ENCODE data around the gene WSCD1.
A peak's percentile ranks its signal among the peaks of the same experiment; 100 is the strongest.

Gene WSCD1

DNA sequence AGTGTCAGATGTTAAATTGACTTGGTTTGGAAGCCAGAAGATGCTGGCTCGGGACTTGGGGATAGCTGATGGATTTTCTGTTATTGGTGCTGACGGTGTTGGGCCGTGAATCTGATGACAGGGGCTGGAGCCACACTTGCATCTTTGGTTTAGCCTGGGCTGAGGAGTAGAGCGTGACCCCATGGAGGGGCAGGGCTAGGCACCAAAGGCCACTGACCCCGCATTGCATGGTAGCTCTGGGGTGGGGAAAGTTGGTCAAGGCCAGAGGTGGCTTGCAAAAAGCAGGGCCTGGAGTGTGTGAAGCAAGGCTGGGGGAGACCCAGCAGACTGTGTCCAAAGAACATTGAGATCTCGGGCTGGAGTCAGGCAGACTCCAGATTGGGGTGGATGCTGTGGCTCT is 25.3 kb downstream of the WSCD1 start:
- TF ChIP-seq, protein P1, sequence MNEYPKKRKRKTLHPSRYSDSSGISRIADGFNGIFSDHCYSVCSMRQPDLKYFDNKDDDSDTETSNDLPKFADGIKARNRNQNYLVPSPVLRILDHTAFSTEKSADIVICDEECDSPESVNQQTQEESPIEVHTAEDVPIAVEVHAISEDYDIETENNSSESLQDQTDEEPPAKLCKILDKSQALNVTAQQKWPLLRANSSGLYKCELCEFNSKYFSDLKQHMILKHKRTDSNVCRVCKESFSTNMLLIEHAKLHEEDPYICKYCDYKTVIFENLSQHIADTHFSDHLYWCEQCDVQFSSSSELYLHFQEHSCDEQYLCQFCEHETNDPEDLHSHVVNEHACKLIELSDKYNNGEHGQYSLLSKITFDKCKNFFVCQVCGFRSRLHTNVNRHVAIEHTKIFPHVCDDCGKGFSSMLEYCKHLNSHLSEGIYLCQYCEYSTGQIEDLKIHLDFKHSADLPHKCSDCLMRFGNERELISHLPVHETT (tag by site-specific recombination; IDR thresholded peaks at IDR 0.05): no peak
- TF ChIP-seq ZNF221 (tag by site-specific recombination; IDR thresholded peaks at IDR 0.05; ENCODE audit: borderline replicate concordance) (no peak), ZNF48 (tag by site-specific recombination; IDR thresholded peaks at IDR 0.05) (no peak), ZNF610 (tag by site-specific recombination; IDR thresholded peaks at IDR 0.05; ENCODE audit: borderline replicate concordance) (no peak), ZNF140 (tag by site-specific recombination; IDR thresholded peaks at IDR 0.05) (no peak), ZSCAN23 (tag by site-specific recombination; IDR thresholded peaks at IDR 0.05) (no peak), ZNF155 (tag by site-specific recombination; IDR thresholded peaks at IDR 0.05) (no peak), ZNF777 (tag by site-specific recombination; IDR thresholded peaks at IDR 0.05; ENCODE audit: borderline replicate concordance) (no peak), MYNN (tag by site-specific recombination; IDR thresholded peaks at IDR 0.05; ENCODE audit: borderline replicate concordance) (no peak), ZNF621 (tag by site-specific recombination; IDR thresholded peaks at IDR 0.05) (no peak), ZNF530 (tag by site-specific recombination; IDR thresholded peaks at IDR 0.05; ENCODE audit: low read depth) (no peak)
- TF ChIP-seq, protein P2, sequence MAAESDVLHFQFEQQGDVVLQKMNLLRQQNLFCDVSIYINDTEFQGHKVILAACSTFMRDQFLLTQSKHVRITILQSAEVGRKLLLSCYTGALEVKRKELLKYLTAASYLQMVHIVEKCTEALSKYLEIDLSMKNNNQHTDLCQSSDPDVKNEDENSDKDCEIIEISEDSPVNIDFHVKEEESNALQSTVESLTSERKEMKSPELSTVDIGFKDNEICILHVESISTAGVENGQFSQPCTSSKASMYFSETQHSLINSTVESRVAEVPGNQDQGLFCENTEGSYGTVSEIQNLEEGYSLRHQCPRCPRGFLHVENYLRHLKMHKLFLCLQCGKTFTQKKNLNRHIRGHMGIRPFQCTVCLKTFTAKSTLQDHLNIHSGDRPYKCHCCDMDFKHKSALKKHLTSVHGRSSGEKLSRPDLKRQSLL (tag by site-specific recombination; IDR thresholded peaks at IDR 0.05): no peak
- TF ChIP-seq, protein P3, sequence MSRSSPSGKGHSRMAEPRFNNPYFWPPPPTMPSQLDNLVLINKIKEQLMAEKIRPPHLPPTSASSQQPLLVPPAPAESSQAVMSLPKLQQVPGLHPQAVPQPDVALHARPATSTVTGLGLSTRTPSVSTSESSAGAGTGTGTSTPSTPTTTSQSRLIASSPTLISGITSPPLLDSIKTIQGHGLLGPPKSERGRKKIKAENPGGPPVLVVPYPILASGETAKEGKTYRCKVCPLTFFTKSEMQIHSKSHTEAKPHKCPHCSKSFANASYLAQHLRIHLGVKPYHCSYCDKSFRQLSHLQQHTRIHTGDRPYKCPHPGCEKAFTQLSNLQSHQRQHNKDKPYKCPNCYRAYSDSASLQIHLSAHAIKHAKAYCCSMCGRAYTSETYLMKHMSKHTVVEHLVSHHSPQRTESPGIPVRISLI (tag by site-specific recombination; IDR thresholded peaks at IDR 0.05): no peak
- Histone ChIP-seq H3K4me3 (ENCODE audit: low read depth, low read length) (no peak overlapping the region), H3K9me3 (ENCODE audit: control insufficient read depth, insufficient read depth, low read depth, low read length) (no peaks in the 10 kb centered on the region), H3K27ac (ENCODE audit: extremely low read depth, low read depth, low read length) (no peak overlapping the region), H3K36me3 (ENCODE audit: control insufficient read depth in 2 of 2, insufficient read depth in 1 of 2, low read length in 2 of 2) (peaks cover 3 to 23% of the 10 kb centered on the region in 2 experiments; a peak in 2 of 3 replicates), H3K4me1 (ENCODE audit: control insufficient read depth, insufficient read depth, low read length) (no peaks in the 10 kb centered on the region)
- ChIA-PET POLR2A (no interaction called here), CTCF (no interaction called here)

DNA sequence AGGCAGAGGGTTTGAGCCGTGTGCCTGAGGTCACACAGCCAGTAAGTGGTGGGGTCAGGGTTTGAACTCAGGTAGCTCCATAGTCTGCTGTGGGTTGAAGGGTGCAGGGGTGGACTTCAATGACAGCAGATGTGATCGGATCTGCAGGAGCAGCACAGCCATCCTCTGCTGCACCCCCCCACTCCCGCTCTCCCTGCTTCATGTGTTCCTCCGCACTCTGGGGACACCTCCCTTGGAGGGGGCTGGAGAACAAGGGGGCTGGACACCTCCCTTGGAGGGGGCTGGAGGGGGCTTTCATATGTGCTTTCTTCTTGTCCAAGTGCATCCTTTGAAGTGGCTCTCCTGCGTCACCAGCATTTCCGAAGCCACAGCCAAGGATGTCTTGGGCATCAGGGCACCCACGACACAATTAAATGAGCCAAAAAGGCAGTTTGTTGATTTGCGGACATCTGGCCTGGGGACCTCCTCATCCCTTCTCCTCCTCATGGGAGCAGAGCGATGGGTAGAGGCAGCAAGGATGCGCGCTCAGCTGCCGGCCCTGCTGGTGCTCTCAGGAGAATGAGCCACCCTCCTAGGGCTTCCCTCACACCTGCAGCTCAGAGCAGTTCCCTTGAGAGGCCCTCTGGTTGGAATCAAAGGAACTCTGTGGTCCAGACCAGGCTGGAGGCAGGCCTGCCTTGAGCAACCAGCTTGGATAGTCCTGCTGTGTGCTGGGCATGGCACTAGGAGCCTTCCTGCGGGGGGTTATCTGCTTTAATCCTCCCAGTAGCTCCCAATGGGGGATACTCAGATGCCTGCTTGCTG is 26.2 kb downstream of the WSCD1 start:
- TF ChIP-seq ZNF501 (tag by site-specific recombination; IDR thresholded peaks at IDR 0.05) (no peak), GLIS2 (tag by site-specific recombination; IDR thresholded peaks at IDR 0.05) (no peak), ZIC2 (tag by site-specific recombination; IDR thresholded peaks at IDR 0.05) (peak; percentile 85)
- CTCF ChIA-PET: no interaction called here
- Histone ChIP-seq H3K9me3 (ENCODE audit: control insufficient read depth, insufficient read depth, low read depth, low read length) (no peaks in the 10 kb centered on the region), H3K27ac (ENCODE audit: extremely low read depth, low read depth, low read length) (no peak overlapping the region), H3K4me1 (ENCODE audit: control insufficient read depth, insufficient read depth, low read length) (no peaks in the 10 kb centered on the region), H3K36me3 (ENCODE audit: control insufficient read depth in 2 of 2, insufficient read depth in 1 of 2, low read length in 2 of 2) (peaks cover 3 to 23% of the 10 kb centered on the region in 2 experiments; a peak in 2 of 3 replicates), H3K4me3 (ENCODE audit: low read depth, low read length) (no peak overlapping the region)
- POLR2A ChIA-PET: no interaction called here

DNA sequence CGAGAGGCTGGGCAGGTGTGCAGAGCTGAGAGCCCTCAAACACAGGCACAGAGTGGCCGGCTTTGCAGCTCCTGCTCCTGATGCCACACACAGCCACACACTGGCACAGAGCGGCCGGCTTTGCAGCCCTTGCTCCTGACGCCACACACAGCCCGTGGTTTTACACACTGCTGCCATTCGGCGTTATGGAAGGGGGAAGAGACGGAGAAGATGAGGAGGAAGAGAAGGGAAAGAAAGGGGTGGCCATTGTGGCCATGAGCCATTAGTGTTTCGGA is 26.8 kb downstream of the WSCD1 start:
- Histone ChIP-seq H3K9me3 (ENCODE audit: control insufficient read depth, insufficient read depth, low read depth, low read length) (no peaks in the 10 kb centered on the region), H3K27ac (ENCODE audit: extremely low read depth, low read depth, low read length) (no peak overlapping the region), H3K4me3 (ENCODE audit: low read depth, low read length) (no peak overlapping the region), H3K4me1 (ENCODE audit: control insufficient read depth, insufficient read depth, low read length) (no peaks in the 10 kb centered on the region), H3K36me3 (ENCODE audit: control insufficient read depth in 2 of 2, insufficient read depth in 1 of 2, low read length in 2 of 2) (peaks cover 3 to 23% of the 10 kb centered on the region in 2 experiments; a peak in 2 of 3 replicates)
- ChIA-PET CTCF (no interaction called here), POLR2A (no interaction called here)
- TF ChIP-seq, protein P4, sequence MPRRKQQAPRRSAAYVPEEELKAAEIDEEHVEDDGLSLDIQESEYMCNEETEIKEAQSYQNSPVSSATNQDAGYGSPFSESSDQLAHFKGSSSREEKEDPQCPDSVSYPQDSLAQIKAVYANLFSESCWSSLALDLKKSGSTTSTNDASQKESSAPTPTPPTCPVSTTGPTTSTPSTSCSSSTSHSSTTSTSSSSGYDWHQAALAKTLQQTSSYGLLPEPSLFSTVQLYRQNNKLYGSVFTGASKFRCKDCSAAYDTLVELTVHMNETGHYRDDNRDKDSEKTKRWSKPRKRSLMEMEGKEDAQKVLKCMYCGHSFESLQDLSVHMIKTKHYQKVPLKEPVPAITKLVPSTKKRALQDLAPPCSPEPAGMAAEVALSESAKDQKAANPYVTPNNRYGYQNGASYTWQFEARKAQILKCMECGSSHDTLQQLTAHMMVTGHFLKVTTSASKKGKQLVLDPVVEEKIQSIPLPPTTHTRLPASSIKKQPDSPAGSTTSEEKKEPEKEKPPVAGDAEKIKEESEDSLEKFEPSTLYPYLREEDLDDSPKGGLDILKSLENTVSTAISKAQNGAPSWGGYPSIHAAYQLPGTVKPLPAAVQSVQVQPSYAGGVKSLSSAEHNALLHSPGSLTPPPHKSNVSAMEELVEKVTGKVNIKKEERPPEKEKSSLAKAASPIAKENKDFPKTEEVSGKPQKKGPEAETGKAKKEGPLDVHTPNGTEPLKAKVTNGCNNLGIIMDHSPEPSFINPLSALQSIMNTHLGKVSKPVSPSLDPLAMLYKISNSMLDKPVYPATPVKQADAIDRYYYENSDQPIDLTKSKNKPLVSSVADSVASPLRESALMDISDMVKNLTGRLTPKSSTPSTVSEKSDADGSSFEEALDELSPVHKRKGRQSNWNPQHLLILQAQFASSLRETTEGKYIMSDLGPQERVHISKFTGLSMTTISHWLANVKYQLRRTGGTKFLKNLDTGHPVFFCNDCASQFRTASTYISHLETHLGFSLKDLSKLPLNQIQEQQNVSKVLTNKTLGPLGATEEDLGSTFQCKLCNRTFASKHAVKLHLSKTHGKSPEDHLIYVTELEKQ (tag by site-specific recombination; IDR thresholded peaks at IDR 0.05; ENCODE audit: borderline replicate concordance): no peak
- TF ChIP-seq ZNF354C (tag by site-specific recombination; IDR thresholded peaks at IDR 0.05; ENCODE audit: borderline replicate concordance, low read depth): no peak
- TF ChIP-seq, protein P5, sequence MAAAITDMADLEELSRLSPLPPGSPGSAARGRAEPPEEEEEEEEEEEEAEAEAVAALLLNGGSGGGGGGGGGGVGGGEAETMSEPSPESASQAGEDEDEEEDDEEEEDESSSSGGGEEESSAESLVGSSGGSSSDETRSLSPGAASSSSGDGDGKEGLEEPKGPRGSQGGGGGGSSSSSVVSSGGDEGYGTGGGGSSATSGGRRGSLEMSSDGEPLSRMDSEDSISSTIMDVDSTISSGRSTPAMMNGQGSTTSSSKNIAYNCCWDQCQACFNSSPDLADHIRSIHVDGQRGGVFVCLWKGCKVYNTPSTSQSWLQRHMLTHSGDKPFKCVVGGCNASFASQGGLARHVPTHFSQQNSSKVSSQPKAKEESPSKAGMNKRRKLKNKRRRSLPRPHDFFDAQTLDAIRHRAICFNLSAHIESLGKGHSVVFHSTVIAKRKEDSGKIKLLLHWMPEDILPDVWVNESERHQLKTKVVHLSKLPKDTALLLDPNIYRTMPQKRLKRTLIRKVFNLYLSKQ (tag by site-specific recombination; IDR thresholded peaks at IDR 0.05; ENCODE audit: borderline replicate concordance): no peak
- TF ChIP-seq ZNF248 (tag by site-specific recombination; IDR thresholded peaks at IDR 0.05): no peak
- TF ChIP-seq ZNF311 (tag by site-specific recombination; IDR thresholded peaks at IDR 0.05; ENCODE audit: borderline replicate concordance): no peak
- no peak for TF ChIP-seq ZNF560 (tag by site-specific recombination; IDR thresholded peaks at IDR 0.05; ENCODE audit: borderline replicate concordance)
- TF ChIP-seq ZNF404 (tag by site-specific recombination; IDR thresholded peaks at IDR 0.05): no peak
- no peak for TF ChIP-seq ZNF544 (tag by site-specific recombination; IDR thresholded peaks at IDR 0.05)

Data from HEK293 (cell line).